ENCODE data around the gene DOCK4. TPM values are rescaled to one million over a fixed set of nuclear protein-coding genes. Genes with fewer than 3 reads are reported as not detected.

Gene DOCK4
- total RNA-seq, 1 donor from 2014 or later, result 10.6 TPM

DNA sequence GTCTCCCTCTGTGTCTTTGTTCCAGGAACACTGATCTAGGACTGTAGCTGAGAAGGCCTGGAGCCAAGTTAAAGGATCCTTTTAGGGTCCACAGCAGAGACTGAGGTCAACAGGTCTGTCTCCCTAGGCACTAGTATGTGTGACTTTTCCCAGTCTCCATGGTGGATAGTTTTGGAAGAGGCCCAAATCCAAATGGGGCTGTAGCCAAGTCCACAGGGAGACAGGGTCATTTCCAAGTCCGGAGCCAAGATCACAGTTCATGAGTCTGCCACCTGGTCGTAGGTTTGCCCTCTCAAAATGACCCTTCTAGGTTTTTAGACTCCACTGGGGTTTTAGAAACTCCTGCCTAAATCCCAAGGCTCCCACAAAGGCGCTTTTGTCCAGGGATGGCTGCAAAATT is 17.1 kb upstream of the DOCK4 start:
- TF ChIP-seq, protein P1, sequence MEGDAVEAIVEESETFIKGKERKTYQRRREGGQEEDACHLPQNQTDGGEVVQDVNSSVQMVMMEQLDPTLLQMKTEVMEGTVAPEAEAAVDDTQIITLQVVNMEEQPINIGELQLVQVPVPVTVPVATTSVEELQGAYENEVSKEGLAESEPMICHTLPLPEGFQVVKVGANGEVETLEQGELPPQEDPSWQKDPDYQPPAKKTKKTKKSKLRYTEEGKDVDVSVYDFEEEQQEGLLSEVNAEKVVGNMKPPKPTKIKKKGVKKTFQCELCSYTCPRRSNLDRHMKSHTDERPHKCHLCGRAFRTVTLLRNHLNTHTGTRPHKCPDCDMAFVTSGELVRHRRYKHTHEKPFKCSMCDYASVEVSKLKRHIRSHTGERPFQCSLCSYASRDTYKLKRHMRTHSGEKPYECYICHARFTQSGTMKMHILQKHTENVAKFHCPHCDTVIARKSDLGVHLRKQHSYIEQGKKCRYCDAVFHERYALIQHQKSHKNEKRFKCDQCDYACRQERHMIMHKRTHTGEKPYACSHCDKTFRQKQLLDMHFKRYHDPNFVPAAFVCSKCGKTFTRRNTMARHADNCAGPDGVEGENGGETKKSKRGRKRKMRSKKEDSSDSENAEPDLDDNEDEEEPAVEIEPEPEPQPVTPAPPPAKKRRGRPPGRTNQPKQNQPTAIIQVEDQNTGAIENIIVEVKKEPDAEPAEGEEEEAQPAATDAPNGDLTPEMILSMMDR (conservative IDR thresholded peaks at IDR 0.05; ENCODE audit: low read depth, low read length), result no peak
- H3K4me3 ChIP-seq (ENCODE audit: low read depth, low read length), result no peak overlapping the region
- no peak for DNase-seq (ENCODE audit: low read depth)

- DNase-seq (ENCODE audit: low read depth), result no peak
These were observed 14.8 kb upstream of the DOCK4 start for GRCh38 chr7:112220877-112221434.

DNA sequence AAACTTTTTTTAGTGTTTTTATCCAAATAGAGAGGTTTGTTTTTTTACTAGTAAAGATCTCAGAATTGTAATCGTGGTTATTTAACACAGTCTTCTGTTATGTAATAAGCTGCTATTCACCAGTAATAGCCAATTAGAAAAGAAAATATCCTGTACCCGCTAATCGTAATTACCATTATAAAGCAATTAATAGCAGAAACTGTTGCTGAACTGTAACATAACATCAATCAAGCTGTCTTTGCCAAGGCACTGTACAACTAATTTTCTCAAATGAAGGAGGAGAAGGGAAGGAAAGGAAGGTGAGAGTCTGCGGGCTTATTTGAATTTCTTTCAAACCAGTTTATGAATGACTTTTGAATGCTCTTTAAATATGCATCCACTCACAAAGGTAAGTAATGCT is 9.6 kb upstream of the DOCK4 start:
- TF ChIP-seq, protein P1 (conservative IDR thresholded peaks at IDR 0.05; ENCODE audit: low read depth, low read length), result no peak
- no peak overlapping the region for H3K4me3 ChIP-seq (ENCODE audit: low read depth, low read length)
- no peak for DNase-seq (ENCODE audit: low read depth)

More at GRCh38 chr7:112220877-112221434, 14.8 kb upstream of the DOCK4 start:
- no peak overlapping the region for H3K4me3 ChIP-seq (ENCODE audit: low read depth, low read length)
- TF ChIP-seq, protein P1 (conservative IDR thresholded peaks at IDR 0.05; ENCODE audit: low read depth, low read length), result no peak

DNA sequence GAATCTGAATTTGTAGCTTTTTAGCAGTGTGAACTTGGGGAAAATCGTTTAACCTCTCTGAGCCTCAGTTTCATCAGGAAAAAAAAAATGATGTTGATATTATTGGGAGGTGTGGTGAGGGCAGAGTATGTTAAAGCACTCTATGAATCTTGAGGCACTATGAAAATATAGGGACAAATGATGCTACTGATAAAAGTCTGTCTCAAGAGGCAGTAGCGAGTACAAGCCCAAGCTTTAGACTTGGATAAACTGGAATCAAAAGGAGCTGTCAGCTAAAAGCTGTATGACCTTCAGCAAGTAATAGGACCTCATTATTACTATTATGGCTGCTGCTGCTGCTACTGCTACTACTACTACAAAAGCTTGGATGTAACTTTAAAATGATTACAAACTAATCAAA is 8.7 kb upstream of the DOCK4 start:
- TF ChIP-seq, protein P1 (conservative IDR thresholded peaks at IDR 0.05; ENCODE audit: low read depth, low read length), result peak; percentile 11
- DNase-seq (ENCODE audit: low read depth), result no peak
- H3K4me3 ChIP-seq (ENCODE audit: low read depth, low read length), result no peak overlapping the region

GRCh38 chr7:112214268-112214667 is 8.1 kb upstream of the DOCK4 start:
- H3K4me3 ChIP-seq (ENCODE audit: low read depth, low read length), result no peak overlapping the region
- no peak for DNase-seq (ENCODE audit: low read depth)
- TF ChIP-seq, protein P1 (conservative IDR thresholded peaks at IDR 0.05; ENCODE audit: low read depth, low read length), result no peak

- TF ChIP-seq, protein P1 (conservative IDR thresholded peaks at IDR 0.05; ENCODE audit: low read depth, low read length), result no peak
- DNase-seq (ENCODE audit: low read depth), result no peak
- H3K4me3 ChIP-seq (ENCODE audit: low read depth, low read length), result no peak overlapping the region
These were observed 7.5 kb upstream of the DOCK4 start for GRCh38 chr7:112213735-112214134.

- peak; percentile 50 for DNase-seq (ENCODE audit: low read depth)
- no peak overlapping the region for H3K4me3 ChIP-seq (ENCODE audit: low read depth, low read length)
- TF ChIP-seq, protein P1 (conservative IDR thresholded peaks at IDR 0.05; ENCODE audit: low read depth, low read length), result no peak
These were observed 6.4 kb upstream of the DOCK4 start for GRCh38 chr7:112212571-112212970.
